ENCODE data around the gene SLC18A3.

Gene SLC18A3

GRCh38 chr10:49661140-49661856 lies 51.2 kb downstream of the SLC18A3 start:
- DNase-seq: no peak
- in situ Hi-C loops (cut with HindIII; ENCODE audit: low pct_ligation_motif_present, low sequenced_read_pairs): no loop called here
- no peaks in the 10 kb centered on the region for H3K36me3 ChIP-seq (replicated peaks)
- no peak overlapping the region for H3K27ac ChIP-seq
- no peak for TF ChIP-seq CTCF (IDR thresholded peaks at IDR 0.05; ENCODE audit: low read depth, low read length, missing control alignments)
- H3K4me3 ChIP-seq (ENCODE audit: low read depth, low read length): no peak overlapping the region
- H3K27me3 ChIP-seq (replicated peaks): no peaks in the 10 kb centered on the region

Measured in brain microvascular endothelial cell (primary cell).